ENCODE measurements around the gene BEND7.

- TF ChIP-seq, protein P1, sequence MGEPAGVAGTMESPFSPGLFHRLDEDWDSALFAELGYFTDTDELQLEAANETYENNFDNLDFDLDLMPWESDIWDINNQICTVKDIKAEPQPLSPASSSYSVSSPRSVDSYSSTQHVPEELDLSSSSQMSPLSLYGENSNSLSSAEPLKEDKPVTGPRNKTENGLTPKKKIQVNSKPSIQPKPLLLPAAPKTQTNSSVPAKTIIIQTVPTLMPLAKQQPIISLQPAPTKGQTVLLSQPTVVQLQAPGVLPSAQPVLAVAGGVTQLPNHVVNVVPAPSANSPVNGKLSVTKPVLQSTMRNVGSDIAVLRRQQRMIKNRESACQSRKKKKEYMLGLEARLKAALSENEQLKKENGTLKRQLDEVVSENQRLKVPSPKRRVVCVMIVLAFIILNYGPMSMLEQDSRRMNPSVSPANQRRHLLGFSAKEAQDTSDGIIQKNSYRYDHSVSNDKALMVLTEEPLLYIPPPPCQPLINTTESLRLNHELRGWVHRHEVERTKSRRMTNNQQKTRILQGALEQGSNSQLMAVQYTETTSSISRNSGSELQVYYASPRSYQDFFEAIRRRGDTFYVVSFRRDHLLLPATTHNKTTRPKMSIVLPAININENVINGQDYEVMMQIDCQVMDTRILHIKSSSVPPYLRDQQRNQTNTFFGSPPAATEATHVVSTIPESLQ (CRISPR knock-in tag; conservative IDR thresholded peaks at IDR 0.05), result no peak
- TF ChIP-seq GTF2F1 (IDR thresholded peaks at IDR 0.05; ENCODE audit: low read length), result no peak
- TF ChIP-seq, protein P2, sequence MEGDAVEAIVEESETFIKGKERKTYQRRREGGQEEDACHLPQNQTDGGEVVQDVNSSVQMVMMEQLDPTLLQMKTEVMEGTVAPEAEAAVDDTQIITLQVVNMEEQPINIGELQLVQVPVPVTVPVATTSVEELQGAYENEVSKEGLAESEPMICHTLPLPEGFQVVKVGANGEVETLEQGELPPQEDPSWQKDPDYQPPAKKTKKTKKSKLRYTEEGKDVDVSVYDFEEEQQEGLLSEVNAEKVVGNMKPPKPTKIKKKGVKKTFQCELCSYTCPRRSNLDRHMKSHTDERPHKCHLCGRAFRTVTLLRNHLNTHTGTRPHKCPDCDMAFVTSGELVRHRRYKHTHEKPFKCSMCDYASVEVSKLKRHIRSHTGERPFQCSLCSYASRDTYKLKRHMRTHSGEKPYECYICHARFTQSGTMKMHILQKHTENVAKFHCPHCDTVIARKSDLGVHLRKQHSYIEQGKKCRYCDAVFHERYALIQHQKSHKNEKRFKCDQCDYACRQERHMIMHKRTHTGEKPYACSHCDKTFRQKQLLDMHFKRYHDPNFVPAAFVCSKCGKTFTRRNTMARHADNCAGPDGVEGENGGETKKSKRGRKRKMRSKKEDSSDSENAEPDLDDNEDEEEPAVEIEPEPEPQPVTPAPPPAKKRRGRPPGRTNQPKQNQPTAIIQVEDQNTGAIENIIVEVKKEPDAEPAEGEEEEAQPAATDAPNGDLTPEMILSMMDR (CRISPR knock-in tag; IDR thresholded peaks at IDR 0.05), result no peak
- TF ChIP-seq POLR2AphosphoS5 (IDR thresholded peaks at IDR 0.05; ENCODE audit: low read depth, low read length), result no peak
- no peak for TF ChIP-seq SKI (IDR thresholded peaks at IDR 0.05; ENCODE audit: partially characterized antibody)
- TF ChIP-seq RFX5 (IDR thresholded peaks at IDR 0.05; ENCODE audit: low read depth, low read length), result no peak
- TF ChIP-seq ZNF766 (CRISPR knock-in tag; IDR thresholded peaks at IDR 0.05; ENCODE audit: borderline replicate concordance), result no peak
- no peak for TF ChIP-seq FOXK1 (CRISPR knock-in tag; IDR thresholded peaks at IDR 0.05; ENCODE audit: borderline replicate concordance, low read depth)
- TF ChIP-seq EZH2 (conservative IDR thresholded peaks at IDR 0.05; ENCODE audit: low read depth, low read length), result no peak
- no peak for TF ChIP-seq ETV6 (CRISPR knock-in tag; conservative IDR thresholded peaks at IDR 0.05)
- no peak for TF ChIP-seq PTBP1 (IDR thresholded peaks at IDR 0.05; ENCODE audit: low read depth, low read length, poor library complexity, severe bottlenecking)
- TF ChIP-seq GABPA (IDR thresholded peaks at IDR 0.05; ENCODE audit: low read depth, low read length), result no peak
- no peak for TF ChIP-seq GABPA (CRISPR knock-in tag; IDR thresholded peaks at IDR 0.05; ENCODE audit: low read depth)
Measured at GRCh38 chr10:13496931-13497330, 31.9 kb downstream of the BEND7 start.

Measured in HepG2 (cell line).